Activated CD4-positive, alpha-beta T cell treated with anti-CD3 and anti-CD28 coated beads for 4 hours (primary cell): ENCODE results near the gene STRN.
"Not testable (repeated sequence)": the region's sequence is repeated elsewhere in the genome, so short reads cannot be mapped to it uniquely, and the experiment has no call there.

Experiments
- DNase-seq, 2 donors: peaks; one replicate each; pipeline ENCODE4 v3.0.0-alpha.2; 2020

STRN gene

GRCh38 chr2:36960773-36961172 lies 5.6 kb downstream of the STRN start:
- DNase-seq = no peak

- DNase-seq = no peak
Observed at GRCh38 chr2:36960005-36960675, 6.2 kb downstream of the STRN start.

DNA sequence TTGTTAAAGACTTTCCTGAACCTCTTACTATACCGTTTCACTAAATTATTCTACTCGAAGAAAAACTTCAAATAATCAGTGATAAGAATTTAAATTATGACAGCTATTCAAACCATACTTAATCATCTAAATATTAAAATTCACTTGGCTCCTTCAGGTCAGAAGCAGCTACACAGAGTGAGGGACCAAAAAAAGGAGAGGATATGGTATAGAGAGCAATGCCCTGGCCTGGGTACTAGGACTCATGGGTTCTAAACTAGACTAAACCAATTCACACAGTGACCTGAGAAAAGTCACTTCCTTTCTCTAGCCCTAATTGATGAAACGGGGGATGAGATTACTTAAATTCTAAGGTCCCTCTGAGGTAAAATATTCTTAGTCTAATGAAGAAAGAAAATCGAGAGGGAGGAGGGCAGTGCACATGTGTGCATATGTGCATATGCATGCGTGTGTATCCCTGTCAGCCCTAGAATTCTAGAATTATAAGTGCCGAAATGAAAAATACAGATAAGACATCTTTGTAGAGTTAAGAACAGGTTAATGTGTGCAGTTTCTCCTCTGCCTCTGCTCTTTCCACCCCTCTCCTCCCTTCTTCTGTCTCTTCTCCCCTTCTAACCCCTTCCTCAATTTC lies 11.2 kb downstream of the STRN start:
- no peak for DNase-seq

- DNase-seq = no peak
Observed at GRCh38 chr2:36952748-36953197, 13.6 kb downstream of the STRN start.

DNA sequence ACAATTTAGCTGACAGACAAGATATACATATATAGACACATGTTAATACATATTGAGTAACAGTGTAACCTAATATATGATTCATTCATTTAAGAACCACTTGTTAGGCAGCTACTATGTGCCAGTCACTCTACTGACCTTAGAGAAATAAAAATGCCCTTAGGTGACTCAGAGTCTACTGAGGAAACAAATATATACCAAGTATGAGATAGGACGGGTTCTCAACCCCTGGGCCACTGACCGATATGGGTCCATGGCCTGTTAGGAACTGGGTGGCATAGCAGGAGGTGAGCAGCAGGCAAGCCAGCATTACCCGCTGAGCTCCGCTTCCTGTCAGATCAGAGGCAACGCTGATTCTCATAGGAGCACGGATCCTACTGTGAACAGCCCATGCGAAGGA lies 14.8 kb downstream of the STRN start:
- no peak for DNase-seq

DNA sequence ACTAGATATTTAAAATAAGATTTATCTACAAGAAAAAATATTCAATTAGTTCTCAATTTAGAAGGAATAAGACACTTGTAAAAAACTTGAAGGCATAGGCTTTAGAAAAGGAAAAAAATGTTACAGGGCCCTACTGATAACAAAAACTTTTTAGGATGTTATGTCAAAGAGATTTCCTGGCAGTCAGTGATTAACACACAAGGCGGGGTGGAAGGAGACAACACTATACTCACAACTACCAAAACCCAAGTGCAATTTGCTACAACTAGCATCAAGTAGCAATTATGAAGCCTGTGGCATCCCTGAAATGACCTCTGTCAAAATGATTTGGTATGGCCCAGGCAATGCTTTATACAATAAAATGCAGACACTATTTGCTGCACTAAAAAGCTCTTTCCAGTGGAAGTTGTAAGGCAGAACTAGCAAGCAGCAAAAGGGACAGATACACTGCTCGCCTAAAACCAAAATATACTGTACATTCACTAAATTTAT lies 15.3 kb downstream of the STRN start:
- DNase-seq = no peak

GRCh38 chr2:36949845-36950244 lies 16.5 kb downstream of the STRN start:
- DNase-seq = no peak

GRCh38 chr2:36945240-36945639 lies 21.1 kb downstream of the STRN start:
- DNase-seq = not testable (repeated sequence)

GRCh38 chr2:36941867-36942266 lies 24.5 kb downstream of the STRN start:
- no peak for DNase-seq

DNA sequence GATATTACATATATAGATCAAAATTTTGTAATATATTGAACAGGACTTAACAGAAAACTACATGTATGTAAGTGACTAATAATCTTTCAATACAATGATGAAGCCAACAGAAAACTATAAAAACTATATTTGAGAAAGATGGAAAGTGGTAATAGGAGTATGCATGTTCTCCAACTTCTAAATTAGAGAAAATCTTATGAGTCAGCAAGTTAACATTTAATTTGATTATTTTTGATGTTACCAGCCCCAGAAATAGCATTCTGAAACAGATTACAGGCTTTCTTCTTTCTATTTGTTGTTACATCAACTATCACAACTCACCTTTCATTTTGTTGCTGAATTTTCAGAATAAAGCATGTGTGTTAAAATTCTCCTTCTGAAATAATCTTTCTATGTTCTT lies 29.8 kb downstream of the STRN start:
- not testable (repeated sequence) for DNase-seq

GRCh38 chr2:36931688-36932087 lies 34.6 kb downstream of the STRN start:
- DNase-seq = not testable (repeated sequence)

GRCh38 chr2:36930787-36931410 lies 35.4 kb downstream of the STRN start:
- not testable (repeated sequence) for DNase-seq

GRCh38 chr2:36926175-36927132 lies 39.9 kb downstream of the STRN start:
- not testable (repeated sequence) for DNase-seq

DNA sequence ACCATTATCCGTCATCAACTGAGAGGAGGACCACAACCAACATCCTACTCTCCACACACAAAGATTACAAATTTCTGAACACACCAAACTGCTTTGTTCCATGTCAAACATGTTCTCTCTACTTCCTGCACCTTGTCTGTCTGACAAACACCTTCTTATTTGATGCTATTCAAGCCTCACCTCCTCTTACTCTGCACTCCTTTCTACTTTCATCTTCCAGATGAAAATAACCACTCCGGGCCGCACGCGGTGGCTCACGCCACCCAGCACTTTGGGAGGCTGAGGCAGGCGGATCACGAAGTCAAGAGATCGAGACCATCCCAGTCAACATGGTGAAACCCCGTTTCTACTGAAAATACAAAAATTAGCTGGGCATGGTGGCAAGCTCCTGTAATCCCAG lies 43.7 kb downstream of the STRN start:
- not testable (repeated sequence) for DNase-seq

- no peak for DNase-seq
Observed at GRCh38 chr2:36921984-36922383, 44.4 kb downstream of the STRN start.

DNA sequence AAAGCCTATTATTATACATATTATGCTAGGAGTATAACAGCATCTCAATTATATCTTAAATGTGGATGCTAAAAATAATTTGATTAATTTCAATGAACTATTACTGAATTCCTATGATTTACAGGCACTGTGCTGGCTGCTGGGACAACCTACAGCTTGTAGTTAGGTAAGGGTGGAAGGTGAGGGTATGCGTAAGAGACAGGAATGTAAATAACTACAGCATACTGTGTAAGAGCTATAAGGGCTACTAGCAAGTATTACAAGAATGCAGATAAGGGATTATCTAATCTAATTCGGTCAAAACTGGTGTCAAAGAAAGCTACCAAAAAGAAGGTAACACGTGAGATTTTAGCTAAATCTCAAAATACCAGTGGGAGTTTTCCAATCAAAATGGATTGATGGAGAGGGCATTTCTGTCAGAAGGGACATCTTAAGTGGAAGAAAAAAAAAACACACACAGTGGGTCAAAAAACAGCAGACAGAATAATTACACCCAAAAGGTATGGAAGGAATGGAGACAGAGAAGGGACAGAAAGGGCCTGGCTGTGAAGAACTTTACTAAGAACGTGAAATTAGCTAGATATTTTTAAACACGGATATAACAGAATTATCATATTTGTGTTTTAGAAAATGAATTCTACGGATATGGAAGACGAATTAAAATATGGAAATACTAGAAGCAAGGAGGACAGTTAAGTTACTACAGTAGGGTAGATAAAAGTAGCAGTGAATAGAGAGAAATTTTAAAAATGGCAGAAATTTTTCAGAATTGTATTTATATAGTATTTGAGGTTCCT lies 47.1 kb downstream of the STRN start:
- no peak for DNase-seq

GRCh38 chr2:36918307-36918706 lies 48.0 kb downstream of the STRN start:
- DNase-seq = no peak

DNA sequence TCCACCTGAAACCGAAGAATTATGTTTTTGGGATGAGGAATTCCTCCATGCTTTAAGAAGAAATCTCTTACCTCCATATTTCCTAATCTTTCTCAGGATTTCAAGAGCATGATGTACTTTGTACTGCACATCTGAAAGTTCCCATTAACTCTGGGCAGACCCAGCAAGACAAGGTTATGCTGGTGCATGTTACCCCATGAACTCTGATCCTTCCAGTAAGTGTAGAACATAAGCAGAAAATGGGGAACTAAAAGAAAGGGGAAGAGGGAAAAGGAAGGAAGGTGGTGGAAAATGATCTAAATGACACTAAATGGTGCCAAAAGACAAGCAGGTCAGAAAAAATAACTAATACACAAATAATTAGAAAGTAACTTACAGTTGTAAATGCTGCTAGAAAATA lies 50.7 kb downstream of the STRN start:
- no peak for DNase-seq

GRCh38 chr2:36912695-36913094 lies 53.6 kb downstream of the STRN start:
- no peak for DNase-seq

GRCh38 chr2:36911012-36911411 lies 55.3 kb downstream of the STRN start:
- DNase-seq = no peak

DNA sequence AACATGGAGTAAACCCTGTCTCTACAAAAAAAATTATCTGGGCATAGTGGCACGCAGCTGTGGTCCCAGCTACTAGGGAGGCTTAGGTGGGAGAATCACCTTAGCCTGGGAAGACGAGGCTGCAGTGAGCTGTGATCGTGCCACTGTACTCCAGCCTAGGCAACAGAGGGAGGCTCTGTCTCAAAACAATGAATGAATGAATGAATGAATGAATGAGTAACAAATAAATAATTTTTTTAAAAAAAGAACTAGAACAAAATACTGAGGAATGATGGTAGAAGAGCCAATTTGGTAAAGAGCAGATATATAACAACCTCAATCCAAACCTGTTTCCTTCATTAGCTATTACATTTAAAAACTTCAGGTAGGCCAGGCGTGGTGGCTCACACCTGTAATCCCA lies 60.1 kb downstream of the STRN start:
- DNase-seq = no peak

DNA sequence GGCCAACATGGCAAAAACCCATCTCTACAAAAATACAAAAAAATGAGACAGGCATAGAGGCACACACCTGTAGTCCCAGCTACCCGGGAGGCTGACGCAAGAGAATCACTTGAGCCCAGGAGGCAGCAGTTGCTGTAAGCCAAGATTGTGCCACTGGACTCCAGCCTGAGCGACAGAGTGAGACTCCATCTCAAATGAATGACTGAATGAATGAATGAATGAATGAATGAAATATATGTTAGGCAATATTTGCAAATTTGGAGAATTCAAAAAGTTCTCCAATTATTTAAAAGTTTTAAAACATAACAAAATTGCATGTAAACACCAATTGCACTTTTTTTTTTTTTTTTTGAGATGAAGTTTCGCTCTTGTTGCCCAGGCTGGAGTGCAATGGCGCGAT lies 61.7 kb downstream of the STRN start:
- no peak for DNase-seq
